Neural progenitor cell (in vitro differentiated cells): ENCODE results near the gene ACP3. TPM values are rescaled to one million over a fixed set of nuclear protein-coding genes. Genes with fewer than 3 reads are reported as not detected.

ENCODE experiments used
- DNase-seq: peaks from one replicate; pipeline ENCODE4 v3.0.0-alpha.2; 2016; ENCODE audit warnings: low spot score
- H2AFZ ChIP-seq: fragments of 200-600 bp; sonication (generic); replicated peaks from 2 replicates; pipeline ENCODE4 v1.6.1; 2016; ENCODE audit warnings: antibody characterized with exemption
- H3F3A ChIP-seq: fragments of 200-600 bp; sonication (generic); 2 replicates; pipeline ENCODE4 v1.6.1; 2016; ENCODE audit warnings: antibody characterized with exemption, low read depth
- H3K27ac ChIP-seq: fragments of 200-600 bp; sonication (generic); 2 replicates; pipeline ENCODE4 v1.5.1; 2016; ENCODE audit warnings: mild to moderate bottlenecking
- H3K27me3 ChIP-seq: fragments of 200-600 bp; sonication (generic); 2 replicates; pipeline ENCODE4 v1.6.1; 2016; ENCODE audit warnings: mild to moderate bottlenecking, moderate library complexity
- H3K36me3 ChIP-seq: fragments of 200-600 bp; sonication (generic); 2 replicates; pipeline ENCODE4 v1.5.1; 2016
- H3K4me1 ChIP-seq: fragments of 200-600 bp; sonication (generic); 2 replicates; pipeline ENCODE4 v1.6.1; 2016; ENCODE audit warnings: mixed run types
- H3K4me2 ChIP-seq: fragments of 200-600 bp; sonication (generic); 2 replicates; pipeline ENCODE4 v1.6.1; 2016
- H3K4me3 ChIP-seq: fragments of 200-600 bp; sonication (generic); 2 replicates; pipeline ENCODE4 v1.5.1; 2016
- H3K79me2 ChIP-seq: fragments of 200-600 bp; sonication (generic); 2 replicates; pipeline ENCODE4 v1.6.1; 2016; ENCODE audit warnings: low read depth
- H3K9ac ChIP-seq: fragments of 200-600 bp; sonication (generic); 2 replicates; pipeline ENCODE4 v1.6.1; 2016
- H3K9me3 ChIP-seq: fragments of 200-600 bp; sonication (generic); 2 replicates; pipeline ENCODE4 v1.5.1; 2016; ENCODE audit warnings: low read depth
- H4K20me1 ChIP-seq: fragments of 200-600 bp; sonication (generic); 2 replicates; pipeline ENCODE4 v1.6.1; 2016; ENCODE audit warnings: low read depth
- H3K27ac Mint-ChIP-seq: 3 replicates; pipeline ENCODE4 v1.8.0; 2021; ENCODE audit warnings: mixed read lengths
- H3K27me3 Mint-ChIP-seq: 2 replicates; pipeline ENCODE4 v1.8.0; 2022; ENCODE audit warnings: low read depth, mild to moderate bottlenecking, inconsistent platforms, moderate library complexity, mixed read lengths; ENCODE audit not compliant: insufficient read depth
- H3K36me3 Mint-ChIP-seq: 3 replicates; pipeline ENCODE4 v1.8.0; 2021; ENCODE audit warnings: mixed read lengths
- H3K4me1 Mint-ChIP-seq: 3 replicates; pipeline ENCODE4 v1.8.0; 2021; ENCODE audit warnings: mixed read lengths
- H3K4me3 Mint-ChIP-seq: 3 replicates; pipeline ENCODE4 v1.8.0; 2021; ENCODE audit warnings: mild to moderate bottlenecking, moderate library complexity, mixed read lengths
- H3K9me3 Mint-ChIP-seq: 3 replicates; pipeline ENCODE4 v1.8.0; 2020; ENCODE audit warnings: mixed read lengths
- EZH2 ChIP-seq: fragments of 200-600 bp; sonication (generic); IDR thresholded peaks from 2 replicates; pipeline ENCODE4 v1.6.1; 2017; ENCODE audit warnings: antibody characterized with exemption, mild to moderate bottlenecking, moderate library complexity
- EZH2phosphoT487 ChIP-seq: fragments of 200-600 bp; sonication (generic); IDR thresholded peaks from 2 replicates; pipeline ENCODE4 v1.6.1; 2017; ENCODE audit warnings: antibody characterized with exemption
- total RNA-seq: library from RNA; depleted of rRNA; stranded (reverse); fragments of >200 nt; gene quantifications from 2 replicates; pipeline ENCODE4 v1.2.3, GENCODE V29; 2015; ENCODE audit warnings: low replicate concordance
- TF ChIP-seq, protein P1 (sequence below): fragments of 200-600 bp; sonication (generic); IDR thresholded peaks from 2 replicates; pipeline ENCODE4 v1.5.1; 2017; ENCODE audit warnings: antibody characterized with exemption, mild to moderate bottlenecking

ACP3 gene
- total RNA-seq, 1 donor from 2014 or later, result not detected

DNA sequence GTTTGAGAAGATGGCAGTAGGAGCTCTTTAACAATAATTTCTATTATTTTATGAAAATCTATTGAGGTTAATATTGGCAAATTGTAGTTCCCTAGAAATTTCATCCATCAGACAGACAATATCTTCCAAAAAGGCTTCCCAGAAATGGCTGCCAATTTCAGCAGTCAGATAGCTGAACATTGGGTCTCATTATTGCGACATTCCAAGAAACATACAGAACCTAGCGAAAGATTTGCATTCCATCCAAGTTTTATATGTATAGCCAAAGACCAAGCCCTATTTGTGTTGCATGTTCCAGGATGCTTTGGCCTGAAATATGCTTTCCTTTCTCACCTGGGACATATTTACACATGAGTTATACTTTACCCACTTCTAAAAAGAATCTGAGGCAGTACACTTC is 24.5 kb downstream of the ACP3 start:
- H3K27ac Mint-ChIP-seq, result no peak overlapping the region
- no peak for DNase-seq
- no peaks in the 10 kb centered on the region for H3F3A ChIP-seq

DNA sequence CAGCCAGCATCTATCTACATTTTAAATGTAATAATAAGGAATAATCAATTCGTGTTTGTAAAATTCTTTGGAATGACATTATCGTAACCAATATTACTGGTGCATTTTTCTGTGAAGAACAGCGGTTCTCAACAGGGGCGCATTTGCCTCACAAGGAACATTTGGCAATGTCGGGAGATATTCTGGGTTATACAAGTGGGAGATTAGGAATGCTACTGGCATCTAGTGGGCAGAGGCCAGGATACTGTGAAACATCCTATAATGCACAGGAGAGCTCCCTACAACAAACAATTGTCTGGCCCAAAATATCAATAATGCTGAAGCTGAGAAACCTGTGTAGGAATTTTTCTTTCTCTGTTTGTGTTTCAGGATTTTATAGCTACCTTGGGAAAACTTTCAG is 25.0 kb downstream of the ACP3 start:
- H3F3A ChIP-seq, result no peaks in the 10 kb centered on the region
- no peaks in the 10 kb centered on the region for H3K36me3 ChIP-seq
- Mint-ChIP-seq H3K9me3 (no peaks in the 10 kb centered on the region), H3K27ac (no peak overlapping the region), H3K4me3 (no peak overlapping the region), H3K27me3 (peaks cover 6% of the 10 kb centered on the region), H3K36me3 (no peaks in the 10 kb centered on the region), H3K4me1 (peaks cover 4% of the 10 kb centered on the region)
- no peaks in the 10 kb centered on the region for H4K20me1 ChIP-seq
- H3K9me3 ChIP-seq, result no peaks in the 10 kb centered on the region
- peaks cover 3% of the 10 kb centered on the region for H3K4me1 ChIP-seq
- peak; percentile 31 for DNase-seq
- no peak overlapping the region for H3K4me2 ChIP-seq
- H3K27me3 ChIP-seq, result no peaks in the 10 kb centered on the region
- no peak overlapping the region for H3K9ac ChIP-seq
- H3K4me3 ChIP-seq, result no peak overlapping the region
- H2AFZ ChIP-seq, result no peak overlapping the region
- H3K27ac ChIP-seq, result no peak overlapping the region
- no peak for TF ChIP-seq EZH2
- TF ChIP-seq, protein P1, sequence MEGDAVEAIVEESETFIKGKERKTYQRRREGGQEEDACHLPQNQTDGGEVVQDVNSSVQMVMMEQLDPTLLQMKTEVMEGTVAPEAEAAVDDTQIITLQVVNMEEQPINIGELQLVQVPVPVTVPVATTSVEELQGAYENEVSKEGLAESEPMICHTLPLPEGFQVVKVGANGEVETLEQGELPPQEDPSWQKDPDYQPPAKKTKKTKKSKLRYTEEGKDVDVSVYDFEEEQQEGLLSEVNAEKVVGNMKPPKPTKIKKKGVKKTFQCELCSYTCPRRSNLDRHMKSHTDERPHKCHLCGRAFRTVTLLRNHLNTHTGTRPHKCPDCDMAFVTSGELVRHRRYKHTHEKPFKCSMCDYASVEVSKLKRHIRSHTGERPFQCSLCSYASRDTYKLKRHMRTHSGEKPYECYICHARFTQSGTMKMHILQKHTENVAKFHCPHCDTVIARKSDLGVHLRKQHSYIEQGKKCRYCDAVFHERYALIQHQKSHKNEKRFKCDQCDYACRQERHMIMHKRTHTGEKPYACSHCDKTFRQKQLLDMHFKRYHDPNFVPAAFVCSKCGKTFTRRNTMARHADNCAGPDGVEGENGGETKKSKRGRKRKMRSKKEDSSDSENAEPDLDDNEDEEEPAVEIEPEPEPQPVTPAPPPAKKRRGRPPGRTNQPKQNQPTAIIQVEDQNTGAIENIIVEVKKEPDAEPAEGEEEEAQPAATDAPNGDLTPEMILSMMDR, result peak; percentile 24
- no peaks in the 10 kb centered on the region for H3K79me2 ChIP-seq

More for the DNA sequence above, 24.5 kb downstream of the ACP3 start:
- no peaks in the 10 kb centered on the region for H3K79me2 ChIP-seq
- no peak overlapping the region for H3K4me2 ChIP-seq
- no peaks in the 10 kb centered on the region for H3K27me3 ChIP-seq
- peaks cover 6% of the 10 kb centered on the region for H3K27me3 Mint-ChIP-seq
- H3K9me3 Mint-ChIP-seq, result no peaks in the 10 kb centered on the region
- H3K9ac ChIP-seq, result no peak overlapping the region
- H3K27ac ChIP-seq, result no peak overlapping the region
- H3K4me1 Mint-ChIP-seq, result no peaks in the 10 kb centered on the region
- no peaks in the 10 kb centered on the region for H4K20me1 ChIP-seq
- H2AFZ ChIP-seq, result no peak overlapping the region
- no peaks in the 10 kb centered on the region for H3K36me3 ChIP-seq
- H3K4me3 Mint-ChIP-seq, result no peak overlapping the region
- TF ChIP-seq EZH2, result no peak
- TF ChIP-seq EZH2phosphoT487, result no peak
- TF ChIP-seq, protein P1, result no peak
- H3K36me3 Mint-ChIP-seq, result no peaks in the 10 kb centered on the region
- H3K4me3 ChIP-seq, result no peak overlapping the region
- H3K9me3 ChIP-seq, result no peaks in the 10 kb centered on the region
- peaks cover 3% of the 10 kb centered on the region for H3K4me1 ChIP-seq

DNA sequence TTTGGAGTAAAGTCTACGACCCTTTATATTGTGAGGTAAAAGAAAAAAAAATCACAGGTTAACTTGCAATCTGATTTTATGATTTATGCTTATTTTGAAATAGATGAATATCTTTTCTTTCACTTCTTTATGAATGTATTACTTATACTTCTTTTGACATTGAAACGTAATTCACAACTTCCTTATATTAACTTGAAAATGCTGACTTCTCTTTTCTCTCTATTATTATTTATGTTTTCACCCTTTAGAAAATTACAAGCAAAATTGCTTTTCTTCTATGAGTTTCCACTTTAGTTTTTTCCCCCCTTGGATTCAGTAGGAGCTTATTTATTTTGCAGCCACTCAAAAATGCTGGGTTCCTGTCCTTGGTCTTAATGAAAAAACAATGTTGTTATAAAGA is 25.4 kb downstream of the ACP3 start:
- H3K79me2 ChIP-seq, result no peaks in the 10 kb centered on the region
- peaks cover 4% of the 10 kb centered on the region for H3K4me1 Mint-ChIP-seq
- DNase-seq, result no peak
- no peaks in the 10 kb centered on the region for H3K36me3 ChIP-seq
- H2AFZ ChIP-seq, result peak overlapping the region; percentile 93
- TF ChIP-seq EZH2 (no peak), EZH2phosphoT487 (no peak)
- TF ChIP-seq, protein P1, result no peak
- H3K9ac ChIP-seq, result no peak overlapping the region
- H3F3A ChIP-seq, result no peaks in the 10 kb centered on the region
- no peak overlapping the region for H3K4me2 ChIP-seq
- no peak overlapping the region for H3K4me3 ChIP-seq
- H3K9me3 ChIP-seq, result no peaks in the 10 kb centered on the region
- H3K36me3 Mint-ChIP-seq, result no peaks in the 10 kb centered on the region
- H3K27me3 ChIP-seq, result no peaks in the 10 kb centered on the region
- peaks cover 6% of the 10 kb centered on the region for H3K27me3 Mint-ChIP-seq
- H3K27ac ChIP-seq, result no peak overlapping the region
- H3K4me1 ChIP-seq, result peaks cover 3% of the 10 kb centered on the region
- H3K9me3 Mint-ChIP-seq, result no peaks in the 10 kb centered on the region
- H4K20me1 ChIP-seq, result no peaks in the 10 kb centered on the region
- H3K27ac Mint-ChIP-seq, result no peak overlapping the region
- H3K4me3 Mint-ChIP-seq, result no peak overlapping the region
